H1 (cell line): ENCODE measurements around the gene SLC30A10. TPM values are rescaled to one million over a fixed set of nuclear protein-coding genes. Genes with fewer than 3 reads are reported as not detected.

Experiments
- CTCF ChIA-PET: fragments of 300-600 bp; sonication (Branson Sonifier 250); formaldehyde crosslinking; loops from one replicate; lab custom pipeline; 2021; ENCODE audit not compliant: partially characterized antibody; lab: Charles Lee
- POLR2A ChIA-PET: fragments of 300-600 bp; sonication (Branson Sonifier 250); formaldehyde crosslinking; loops from one replicate; lab custom pipeline; 2021; ENCODE audit warnings: inconsistent platforms; ENCODE audit not compliant: partially characterized antibody; lab: Charles Lee
- DNase-seq, 2 experiments: peaks; one replicate each; pipeline versions ENCODE4 v3.0.0 to v3.0.0-alpha.2; 2010 to 2022; ENCODE audit warnings: low spot score in 2 of 2, low read depth in 1 of 2, mixed read lengths in 1 of 2
- FAIRE-seq: peaks from 2 replicates; lab custom pipeline; 2011; peaks lifted over from hg19 to GRCh38; lab: Jason Lieb, UNC
- H2AFZ ChIP-seq: 2 replicates; pipeline ENCODE4 v1.8.1; 2012; ENCODE audit warnings: low read length, inconsistent platforms
- H2AK5ac ChIP-seq: 2 replicates; pipeline ENCODE4 v1.6.1; 2013; ENCODE audit warnings: low read depth, low read length
- H2BK120ac ChIP-seq: replicated peaks from 2 replicates; pipeline ENCODE3; 2013; ENCODE audit warnings: low read depth, low read length, inconsistent platforms
- H2BK12ac ChIP-seq: 2 replicates; pipeline ENCODE4 v1.6.1; 2013; ENCODE audit warnings: low read depth, low read length
- H2BK15ac ChIP-seq: 2 replicates; pipeline ENCODE4 v1.6.1; 2013; ENCODE audit warnings: low read length
- H2BK20ac ChIP-seq: 2 replicates; pipeline ENCODE4 v1.6.1; 2013; ENCODE audit warnings: low read length
- H2BK5ac ChIP-seq: 2 replicates; pipeline ENCODE4 v1.6.1; 2013; ENCODE audit warnings: low read depth, low read length
- H3K14ac ChIP-seq: 2 replicates; pipeline ENCODE4 v1.6.1; 2013; ENCODE audit warnings: inconsistent platforms; ENCODE audit not compliant: insufficient read length
- H3K18ac ChIP-seq: 2 replicates; pipeline ENCODE4 v1.6.1; 2013; ENCODE audit warnings: low read length; ENCODE audit errors: extremely low read depth
- H3K23ac ChIP-seq: 2 replicates; pipeline ENCODE4 v1.6.1; 2013; ENCODE audit warnings: inconsistent platforms; ENCODE audit not compliant: insufficient read length
- H3K23me2 ChIP-seq: 2 replicates; pipeline ENCODE4 v1.6.1; 2013; ENCODE audit warnings: low read depth, low read length
- H3K27ac ChIP-seq: 2 replicates; pipeline ENCODE4 v1.6.1; 2011; ENCODE audit warnings: low read depth, low read length, inconsistent platforms
- H3K27me3 ChIP-seq, 4 experiments: replicated peaks in 1 of 4; 1 replicate in 1 of 4; 2 replicates in 3 of 4; pipeline versions ENCODE4 v1.6.1 to v1.8.1; 2011 to 2013; ENCODE audit warnings: low read length in 3 of 4, mild to moderate bottlenecking in 3 of 4, inconsistent platforms in 2 of 4, mixed read lengths in 2 of 4, moderate library complexity in 1 of 4; ENCODE audit not compliant: control insufficient read depth in 3 of 4, insufficient read depth in 3 of 4; ENCODE audit errors: extremely low read depth in 1 of 4
- H3K36me3 ChIP-seq, 4 experiments: 2 replicates each; pipeline versions ENCODE4 v1.6.1 to v1.8.1; 2011 to 2013; ENCODE audit warnings: mild to moderate bottlenecking in 4 of 4, low read length in 3 of 4, moderate library complexity in 2 of 4, control low read depth in 1 of 4, inconsistent platforms in 1 of 4; ENCODE audit not compliant: insufficient read depth in 4 of 4, control insufficient read depth in 2 of 4
- H3K4ac ChIP-seq: replicated peaks from 2 replicates; pipeline ENCODE3; 2013; ENCODE audit warnings: low read length, low read depth, mixed read lengths, inconsistent platforms; ENCODE audit not compliant: insufficient read length
- H3K4me1 ChIP-seq, 4 experiments: replicated peaks in 1 of 4; 1 replicate in 1 of 4; 2 replicates in 3 of 4; pipeline versions ENCODE4 v1.6.1 to v1.8.1; 2011 to 2013; ENCODE audit warnings: low read length in 3 of 4, inconsistent platforms in 2 of 4, mixed read lengths in 1 of 4; ENCODE audit not compliant: insufficient read depth in 4 of 4, control insufficient read depth in 3 of 4
- H3K4me2 ChIP-seq, 2 experiments: 2 replicates each; pipeline versions ENCODE4 v1.6.1 to v1.8.1; 2011 to 2013; ENCODE audit warnings: low read depth in 2 of 2, low read length in 2 of 2, control low read depth in 1 of 2, inconsistent platforms in 1 of 2, mild to moderate bottlenecking in 1 of 2; ENCODE audit not compliant: insufficient read depth in 1 of 2
- H3K4me3 ChIP-seq, 4 experiments: fragments of 200-600, 300-600 bp in 1 of 4; sonication (generic), shearing (Covaris generic), sonication (Bioruptor Twin) in 1 of 4; 2 replicates each; pipeline versions ENCODE4 v1.5.1 to v1.8.1; 2011 to 2016; ENCODE audit warnings: low read length in 4 of 4, low read depth in 3 of 4, control low read depth in 2 of 4, inconsistent platforms in 2 of 4, mild to moderate bottlenecking in 2 of 4, mixed read lengths in 1 of 4, moderate library complexity in 1 of 4; ENCODE audit not compliant: insufficient read depth in 2 of 4; ENCODE audit errors: extremely low read depth in 1 of 4
- H3K56ac ChIP-seq: replicated peaks from 2 replicates; pipeline ENCODE3; 2013; ENCODE audit warnings: low read depth, mild to moderate bottlenecking, mixed read lengths, low read length, inconsistent platforms; ENCODE audit not compliant: insufficient read length
- H3K79me1 ChIP-seq: 2 replicates; pipeline ENCODE4 v1.6.1; 2013; ENCODE audit warnings: low read depth, low read length, control low read depth
- H3K79me2 ChIP-seq, 2 experiments: 2 replicates each; pipeline versions ENCODE4 v1.6.1 to v1.8.1; 2012 to 2013; ENCODE audit warnings: low read length in 2 of 2, mild to moderate bottlenecking in 2 of 2, inconsistent platforms in 1 of 2; ENCODE audit not compliant: insufficient read depth in 2 of 2, control insufficient read depth in 1 of 2
- H3K9ac ChIP-seq, 4 experiments: replicated peaks in 1 of 4; 1 replicate in 1 of 4; 2 replicates in 3 of 4; pipeline versions ENCODE4 v1.6.1 to v1.8.1; 2011 to 2013; ENCODE audit warnings: low read depth in 3 of 4, low read length in 3 of 4, control low read depth in 2 of 4, mild to moderate bottlenecking in 2 of 4, moderate library complexity in 2 of 4, inconsistent platforms in 1 of 4; ENCODE audit errors: extremely low read depth in 1 of 4
- H3K9me3 ChIP-seq, 2 experiments: 2 replicates each; pipeline versions ENCODE4 v1.6.1 to v1.8.1; 2012 to 2013; ENCODE audit warnings: mild to moderate bottlenecking in 2 of 2, moderate library complexity in 2 of 2, control low read depth in 1 of 2, inconsistent platforms in 1 of 2, low read depth in 1 of 2, low read length in 1 of 2, mixed read lengths in 1 of 2; ENCODE audit not compliant: insufficient read depth in 2 of 2
- H4K20me1 ChIP-seq, 2 experiments: replicated peaks in 1 of 2; 2 replicates each; pipeline versions ENCODE3 to v1.8.1; 2011 to 2013; ENCODE audit warnings: inconsistent platforms in 2 of 2, low read length in 2 of 2, mild to moderate bottlenecking in 1 of 2; ENCODE audit not compliant: insufficient read depth in 2 of 2, control insufficient read depth in 1 of 2
- H4K5ac ChIP-seq: 2 replicates; pipeline ENCODE4 v1.6.1; 2013; ENCODE audit warnings: low read length, low read depth, mixed read lengths, inconsistent platforms; ENCODE audit not compliant: insufficient read length
- H4K8ac ChIP-seq: 2 replicates; pipeline ENCODE4 v1.8.0; 2013; ENCODE audit warnings: mild to moderate bottlenecking, moderate library complexity, low read length, inconsistent platforms; ENCODE audit not compliant: insufficient read depth; ENCODE audit errors: extremely low read depth
- H4K91ac ChIP-seq: replicated peaks from 2 replicates; pipeline ENCODE3; 2013; ENCODE audit warnings: low read length, mixed read lengths, inconsistent platforms; ENCODE audit not compliant: insufficient read length
- ASH2L ChIP-seq: fragments of 200-600, 300-600 bp; sonication (generic); IDR thresholded peaks from one replicate; pipeline ENCODE4 v1.7.1; 2017; ENCODE audit warnings: low read length
- CBX8 ChIP-seq: fragments of 300-800, 300-1000 bp; sonication (generic); IDR thresholded peaks from 2 replicates; pipeline ENCODE4 v1.7.1; 2016; ENCODE audit warnings: low read depth, low read length, borderline replicate concordance
- EP300 ChIP-seq, 2 experiments: IDR thresholded peaks; 1 replicate in 1 of 2; 2 replicates in 1 of 2; pipeline ENCODE4 v1.6.1; 2011 to 2012; ENCODE audit warnings: low read depth in 2 of 2, low read length in 2 of 2, mild to moderate bottlenecking in 2 of 2, borderline replicate concordance in 1 of 2, inconsistent platforms in 1 of 2, moderate library complexity in 1 of 2
- WGBS, 2 experiments: shearing (Covaris generic) in 1 of 2; methylation state at CpG; one replicate each; pipeline versions ENCODE4 v1.1.6 to v1.1.7; 2013 to 2015; ENCODE audit warnings: low lambda C conversion rate in 2 of 2, mixed read lengths in 2 of 2, inconsistent platforms in 1 of 2, low coverage in 1 of 2, missing lambda C conversion rate in 1 of 2; ENCODE audit not compliant: insufficient replicate concordance in 2 of 2, insufficient coverage in 1 of 2, insufficient read length in 1 of 2; ENCODE audit errors: extremely low coverage in 1 of 2, missing lambda C conversion rate in 1 of 2; 5-methylcytosine and 5-hydroxymethylcytosine counted together
- polyA plus RNA-seq, 7 experiments: library from polyadenylated mRNA; depleted of rRNA in 3 of 7; stranded (reverse) in 5 of 7; unstranded in 2 of 7; fragments of >200 nt in 5 of 7; fragments of 200-250 nt in 2 of 7; gene quantifications; 1 replicate in 5 of 7; 2 replicates in 1 of 7; 4 replicates in 1 of 7; pipeline versions ENCODE4 v1.2.1 to v1.2.3, GENCODE V29; 2011 to 2013; ENCODE audit warnings: missing spikeins in 2 of 7, mixed read lengths in 2 of 7
- total RNA-seq: library from RNA; stranded (reverse); fragmentation: NEBNext Ultra II Directional; extraction: Animal tissue kit (Norgen Biotek cat#: 25700); gene quantifications from 2 replicates; pipeline ENCODE4 v1.2.1, GENCODE V29; 2021

SLC30A10 gene
- total and polyA plus RNA-seq, 2 of the 8 experiments (the other 6 are each of a cell fraction or from before 2014, with no cell fraction given): 0.23 to 0.61 TPM

- H2BK20ac ChIP-seq: no peak overlapping the region
- POLR2A ChIA-PET: interaction anchor here (1.4 kb wide), 1 partner anchor 62 kb away, joined by 3 read pairs; no protein-coding TSS in a partner anchor
- 96% methylated on average over 4 of the region's 4 CpGs; no CpG with 5 or more reads in 1 of the 2 experiments for WGBS, 2 experiments
Observed at GRCh38 chr1:219924342-219924741, 4.0 kb downstream of the SLC30A10 start.

More at GRCh38 chr1:219924342-219924741, 4.0 kb downstream of the SLC30A10 start:
- no peak overlapping the region for H3K4ac ChIP-seq
- H4K91ac ChIP-seq: no peak overlapping the region
- no peak overlapping the region for H3K18ac ChIP-seq
- no peak for FAIRE-seq
- TF ChIP-seq EP300 (IDR thresholded peaks at IDR 0.05; ENCODE audit: borderline replicate concordance in 1 of 2, low read depth in 2 of 2, low read length in 2 of 2): no peak
- TF ChIP-seq CBX8: no peak
- TF ChIP-seq ASH2L: no peak
- no peak overlapping the region for H3K14ac ChIP-seq
- no peak overlapping the region for H2BK120ac ChIP-seq
- H3K27ac ChIP-seq: no peak overlapping the region
- H3K79me1 ChIP-seq: no peaks in the 10 kb centered on the region
- H3K36me3 ChIP-seq: no peaks in the 10 kb centered on the region
- peaks cover 0 to 28% (median 23%) of the 10 kb centered on the region in 4 experiments; a peak in 6 of 7 replicates for H3K27me3 ChIP-seq
- no peak overlapping the region for H2BK15ac ChIP-seq
- H3K4me3 ChIP-seq: no peak overlapping the region
- H3K4me2 ChIP-seq: no peak overlapping the region
- H3K9ac ChIP-seq: no peak overlapping the region
- DNase-seq: no peak
- no peak overlapping the region for H2AK5ac ChIP-seq
- H2BK5ac ChIP-seq: no peak overlapping the region
- H4K20me1 ChIP-seq: no peaks in the 10 kb centered on the region
- no peak overlapping the region for H2AFZ ChIP-seq
- no peak overlapping the region for H4K8ac ChIP-seq
- no peak overlapping the region for H3K23ac ChIP-seq
- CTCF ChIA-PET: interaction anchor here (1.0 to 1.5 kb wide), 2 partner anchors 28 to 67 kb away, joined by 3 to 4 read pairs; no protein-coding TSS in a partner anchor
- H3K56ac ChIP-seq: no peak overlapping the region
- no peaks in the 10 kb centered on the region for H3K79me2 ChIP-seq
- peaks cover 11% of the 10 kb centered on the region; the same call in 1 of the 2 replicates for H3K23me2 ChIP-seq
- H3K4me1 ChIP-seq: peaks cover 0 to 8% (median 2%) of the 10 kb centered on the region in 4 experiments; a peak in 3 of 7 replicates
- no peak overlapping the region for H2BK12ac ChIP-seq
- no peaks in the 10 kb centered on the region; a peak in 1 of 4 replicates for H3K9me3 ChIP-seq
- H4K5ac ChIP-seq: no peak overlapping the region
